Tibial nerve (tissue), 4 donors: ENCODE measurements around the gene RNFT2. TPM values are rescaled to one million over a fixed set of nuclear protein-coding genes. Genes with fewer than 3 reads are reported as not detected.

Source experiments
- DNase-seq, 2 donors: peaks; one replicate each; pipeline ENCODE4 v3.0.0-alpha.2; 2019; ENCODE audit warnings: low spot score in 2 of 2
- H3K27ac ChIP-seq, 4 donors: fragments of 200-600 bp; sonication (generic) in 3 of 4; one replicate each; pipeline ENCODE4 v1.5.1; 2017 to 2019; ENCODE audit warnings: mild to moderate bottlenecking in 1 of 4
- H3K27me3 ChIP-seq, 2 donors: fragments of 200-600 bp; sonication (generic) in 1 of 2; one replicate each; pipeline versions ENCODE4 v1.5.1 to v1.6.0; 2017 to 2019
- H3K36me3 ChIP-seq, 3 donors: fragments of 200-600 bp; sonication (generic); one replicate each; pipeline ENCODE4 v1.5.1; 2018 to 2019
- H3K4me1 ChIP-seq, 4 donors: fragments of 200-600 bp; sonication (generic) in 3 of 4; one replicate each; pipeline ENCODE4 v1.5.1; 2017 to 2019
- H3K4me3 ChIP-seq, 4 donors: fragments of 200-600 bp; sonication (generic) in 3 of 4; one replicate each; pipeline ENCODE4 v1.5.1; 2017 to 2019; ENCODE audit warnings: mild to moderate bottlenecking in 1 of 4, moderate library complexity in 1 of 4
- H3K9me3 ChIP-seq, 4 donors: fragments of 200-600 bp; sonication (generic) in 3 of 4; one replicate each; pipeline ENCODE4 v1.5.1; 2017 to 2019
- EP300 ChIP-seq, 2 donors: sonication (generic); formaldehyde crosslinking; IDR thresholded peaks; one replicate each; pipeline ENCODE4 v1.6.1; 2017; ENCODE audit warnings: antibody characterized with exemption in 2 of 2, mild to moderate bottlenecking in 1 of 2
- POLR2A ChIP-seq, 2 donors: fragments of 450-650 bp; IDR thresholded peaks; one replicate each; pipeline ENCODE4 v1.6.1; 2017; ENCODE audit warnings: antibody characterized with exemption in 2 of 2, mild to moderate bottlenecking in 2 of 2, moderate library complexity in 2 of 2
- WGBS, 2 donors: methylation state at CpG; one replicate each; pipeline ENCODE4 v1.1.5; 2018; 5-methylcytosine and 5-hydroxymethylcytosine counted together
- total RNA-seq, 4 donors: library from RNA; depleted of rRNA; stranded (reverse); fragments of >200 nt; gene quantifications; one replicate each; pipeline ENCODE4 v1.1.0, GENCODE V29; 2016
- TF ChIP-seq, protein P1 (sequence below), 5 experiments: fragments of 200-600 bp in 3 of 5; fragments of 450-650 bp in 2 of 5; sonication (generic) in 3 of 5; IDR thresholded peaks; one replicate each; pipeline ENCODE4 v1.5.1; 2016 to 2019; ENCODE audit warnings: antibody characterized with exemption in 5 of 5, mild to moderate bottlenecking in 3 of 5, moderate library complexity in 2 of 5

The RNFT2 gene
- total RNA-seq, 4 donors from 2014 or later: 0.59 to 5.9 (median 2.5) TPM

DNA sequence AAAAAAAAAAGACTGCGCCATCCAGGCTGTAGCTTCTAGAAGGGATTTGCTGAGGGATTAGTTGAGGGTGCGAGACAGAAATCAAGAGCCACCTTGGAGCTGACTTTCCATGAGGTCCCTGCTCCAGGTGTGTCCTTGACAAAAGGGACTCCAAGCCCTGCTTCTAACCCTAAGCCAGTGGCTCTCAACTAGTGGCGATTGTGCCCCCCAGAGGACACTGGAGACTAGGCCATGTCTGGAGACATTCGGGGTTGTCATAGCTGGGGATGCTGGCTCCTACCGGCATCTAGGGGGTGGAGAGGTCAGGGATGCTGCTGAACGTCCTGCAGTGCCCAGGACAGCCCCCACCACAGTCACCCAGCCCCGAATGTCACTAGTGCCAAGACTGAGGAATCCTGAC is 40.8 kb upstream of the RNFT2 start:
- no peak for DNase-seq
- no peak overlapping the region for H3K4me3 ChIP-seq
- H3K9me3 ChIP-seq: no peaks in the 10 kb centered on the region
- peaks cover 0 to 16% (median 0%) of the 10 kb centered on the region in 4 donors for H3K4me1 ChIP-seq
- no peaks in the 10 kb centered on the region for H3K36me3 ChIP-seq
- H3K27me3 ChIP-seq: peaks cover 0 to 26% of the 10 kb centered on the region in 2 donors
- no peak for TF ChIP-seq EP300 (IDR thresholded peaks at IDR 0.05)
- TF ChIP-seq POLR2A (IDR thresholded peaks at IDR 0.05): no peak
- TF ChIP-seq, protein P1, sequence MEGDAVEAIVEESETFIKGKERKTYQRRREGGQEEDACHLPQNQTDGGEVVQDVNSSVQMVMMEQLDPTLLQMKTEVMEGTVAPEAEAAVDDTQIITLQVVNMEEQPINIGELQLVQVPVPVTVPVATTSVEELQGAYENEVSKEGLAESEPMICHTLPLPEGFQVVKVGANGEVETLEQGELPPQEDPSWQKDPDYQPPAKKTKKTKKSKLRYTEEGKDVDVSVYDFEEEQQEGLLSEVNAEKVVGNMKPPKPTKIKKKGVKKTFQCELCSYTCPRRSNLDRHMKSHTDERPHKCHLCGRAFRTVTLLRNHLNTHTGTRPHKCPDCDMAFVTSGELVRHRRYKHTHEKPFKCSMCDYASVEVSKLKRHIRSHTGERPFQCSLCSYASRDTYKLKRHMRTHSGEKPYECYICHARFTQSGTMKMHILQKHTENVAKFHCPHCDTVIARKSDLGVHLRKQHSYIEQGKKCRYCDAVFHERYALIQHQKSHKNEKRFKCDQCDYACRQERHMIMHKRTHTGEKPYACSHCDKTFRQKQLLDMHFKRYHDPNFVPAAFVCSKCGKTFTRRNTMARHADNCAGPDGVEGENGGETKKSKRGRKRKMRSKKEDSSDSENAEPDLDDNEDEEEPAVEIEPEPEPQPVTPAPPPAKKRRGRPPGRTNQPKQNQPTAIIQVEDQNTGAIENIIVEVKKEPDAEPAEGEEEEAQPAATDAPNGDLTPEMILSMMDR (IDR thresholded peaks at IDR 0.05): no peak
- 40 to 57% methylated on average over 6 to 7 of the region's 7 CpGs for WGBS, 2 donors
- H3K27ac ChIP-seq: no peak overlapping the region

GRCh38 chr12:116697716-116698115 is 40.4 kb upstream of the RNFT2 start:
- Histone ChIP-seq H3K36me3 (no peaks in the 10 kb centered on the region), H3K4me3 (no peak overlapping the region), H3K9me3 (no peaks in the 10 kb centered on the region), H3K4me1 (peaks cover 0 to 14% (median 0%) of the 10 kb centered on the region in 4 donors), H3K27ac (no peak overlapping the region), H3K27me3 (peaks cover 0 to 22% of the 10 kb centered on the region in 2 donors)
- TF ChIP-seq EP300 (IDR thresholded peaks at IDR 0.05): no peak
- 80 to 86% methylated on average over 11 of the region's 11 CpGs for WGBS, 2 donors
- no peak for DNase-seq

DNA sequence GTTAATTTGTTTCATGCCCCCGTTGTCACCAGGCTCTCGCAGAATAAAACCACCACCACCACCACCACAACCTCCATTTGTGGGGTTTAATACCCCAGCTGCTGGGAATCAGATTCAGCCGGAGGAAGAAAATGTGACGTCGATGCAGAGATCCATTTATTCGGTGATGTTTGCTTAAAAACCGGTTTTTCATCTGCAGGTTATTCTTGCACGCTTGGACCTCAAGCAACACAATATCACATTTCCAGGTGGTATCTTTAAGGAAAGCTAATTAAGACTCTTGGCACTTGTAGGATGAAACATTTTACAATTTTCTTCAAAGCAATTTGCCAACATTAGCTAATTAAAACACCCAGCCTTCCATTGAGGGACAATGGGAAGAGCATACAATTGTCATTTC is 40.0 kb upstream of the RNFT2 start:
- 88 to 91% methylated on average over 8 of the region's 8 CpGs for WGBS, 2 donors
- Histone ChIP-seq H3K36me3 (no peaks in the 10 kb centered on the region), H3K4me3 (no peak overlapping the region), H3K4me1 (peaks cover 0 to 10% (median 0%) of the 10 kb centered on the region in 4 donors), H3K9me3 (no peaks in the 10 kb centered on the region), H3K27me3 (peaks cover 0 to 18% of the 10 kb centered on the region in 2 donors), H3K27ac (no peak overlapping the region)
- TF ChIP-seq POLR2A (IDR thresholded peaks at IDR 0.05) (no peak), EP300 (IDR thresholded peaks at IDR 0.05) (no peak)
- TF ChIP-seq, protein P1 (IDR thresholded peaks at IDR 0.05): no peak
- no peak for DNase-seq

- TF ChIP-seq EP300 (IDR thresholded peaks at IDR 0.05) (no peak), POLR2A (IDR thresholded peaks at IDR 0.05) (no peak)
- TF ChIP-seq, protein P1 (IDR thresholded peaks at IDR 0.05): no peak
- peaks cover 0 to 13% of the 10 kb centered on the region in 2 donors for H3K27me3 ChIP-seq
- H3K4me1 ChIP-seq: peaks cover 0 to 5% (median 0%) of the 10 kb centered on the region in 4 donors
- no peaks in the 10 kb centered on the region for H3K9me3 ChIP-seq
- H3K27ac ChIP-seq: no peak overlapping the region
- H3K36me3 ChIP-seq: no peaks in the 10 kb centered on the region
- WGBS, 2 donors: 58 to 61% methylated on average over 2 of the region's 2 CpGs
- no peak overlapping the region for H3K4me3 ChIP-seq
- no peak for DNase-seq
These were observed 39.5 kb upstream of the RNFT2 start for GRCh38 chr12:116698554-116699075.

GRCh38 chr12:116700066-116700465 is 38.0 kb upstream of the RNFT2 start:
- DNase-seq: no peak
- H3K9me3 ChIP-seq: no peaks in the 10 kb centered on the region
- 87 to 94% methylated on average over 6 of the region's 6 CpGs for WGBS, 2 donors
- H3K27ac ChIP-seq: no peak overlapping the region
- H3K27me3 ChIP-seq: no peaks in the 10 kb centered on the region
- H3K4me1 ChIP-seq: no peaks in the 10 kb centered on the region
- H3K36me3 ChIP-seq: no peaks in the 10 kb centered on the region
- H3K4me3 ChIP-seq: no peak overlapping the region
- TF ChIP-seq POLR2A (IDR thresholded peaks at IDR 0.05) (no peak), EP300 (IDR thresholded peaks at IDR 0.05) (no peak)
- TF ChIP-seq, protein P1 (IDR thresholded peaks at IDR 0.05): no peak

GRCh38 chr12:116701432-116701831 is 36.7 kb upstream of the RNFT2 start:
- H3K27ac ChIP-seq: no peak overlapping the region
- 97 to 98% methylated on average over 4 of the region's 4 CpGs for WGBS, 2 donors
- H3K27me3 ChIP-seq: no peaks in the 10 kb centered on the region
- H3K9me3 ChIP-seq: no peaks in the 10 kb centered on the region
- no peaks in the 10 kb centered on the region for H3K36me3 ChIP-seq
- no peaks in the 10 kb centered on the region for H3K4me1 ChIP-seq
- no peak for DNase-seq
- no peak for TF ChIP-seq EP300 (IDR thresholded peaks at IDR 0.05)
- TF ChIP-seq, protein P1 (IDR thresholded peaks at IDR 0.05): no peak
- H3K4me3 ChIP-seq: no peak overlapping the region
